GM13977 (cell line): ENCODE measurements around the gene MINDY4.

Experiments used
- DNase-seq: peaks from one replicate; pipeline ENCODE4 v3.0.0; 2012; ENCODE audit warnings: low spot score
- in situ Hi-C: fragments of 300-500 bp; cut with MboI; formaldehyde crosslinking; loops from one replicate; pipeline ENCODE4 v1.12.0; 2022; ENCODE audit warnings: low sequenced_read_pairs, low pct_unique_long_range_greater_than_20kb, mixed read lengths, inconsistent platforms; ENCODE audit not compliant: unreplicated experiment
- TF ChIP-seq, protein P1 (sequence below): IDR thresholded peaks from 2 replicates; pipeline ENCODE4 v1.5.1; 2012; ENCODE audit warnings: mild to moderate bottlenecking, control low read depth; ENCODE audit not compliant: insufficient read depth; ENCODE audit errors: extremely low read depth, missing control alignments

MINDY4 gene

DNA sequence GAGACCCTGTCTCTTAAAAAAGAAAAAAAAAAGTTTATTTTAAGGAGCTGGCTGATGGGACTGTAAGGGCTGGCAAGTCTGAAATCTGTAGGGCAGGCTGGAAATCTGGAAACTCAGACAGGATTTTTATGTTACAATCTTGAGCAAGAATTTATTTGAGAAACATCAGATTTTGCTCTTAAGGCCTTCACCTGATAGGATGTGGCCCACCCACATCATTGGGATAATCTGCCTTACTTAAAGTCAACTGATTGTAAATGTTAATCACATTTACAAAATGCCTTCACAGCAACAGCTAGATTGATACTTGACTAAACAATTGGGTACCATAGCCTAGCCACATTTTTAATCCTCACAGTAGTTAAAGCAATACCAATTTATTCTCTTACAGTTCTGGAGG is 11.5 kb downstream of the MINDY4 start:
- in situ Hi-C loops: no loop called here
- no peak for DNase-seq
- TF ChIP-seq, protein P1, sequence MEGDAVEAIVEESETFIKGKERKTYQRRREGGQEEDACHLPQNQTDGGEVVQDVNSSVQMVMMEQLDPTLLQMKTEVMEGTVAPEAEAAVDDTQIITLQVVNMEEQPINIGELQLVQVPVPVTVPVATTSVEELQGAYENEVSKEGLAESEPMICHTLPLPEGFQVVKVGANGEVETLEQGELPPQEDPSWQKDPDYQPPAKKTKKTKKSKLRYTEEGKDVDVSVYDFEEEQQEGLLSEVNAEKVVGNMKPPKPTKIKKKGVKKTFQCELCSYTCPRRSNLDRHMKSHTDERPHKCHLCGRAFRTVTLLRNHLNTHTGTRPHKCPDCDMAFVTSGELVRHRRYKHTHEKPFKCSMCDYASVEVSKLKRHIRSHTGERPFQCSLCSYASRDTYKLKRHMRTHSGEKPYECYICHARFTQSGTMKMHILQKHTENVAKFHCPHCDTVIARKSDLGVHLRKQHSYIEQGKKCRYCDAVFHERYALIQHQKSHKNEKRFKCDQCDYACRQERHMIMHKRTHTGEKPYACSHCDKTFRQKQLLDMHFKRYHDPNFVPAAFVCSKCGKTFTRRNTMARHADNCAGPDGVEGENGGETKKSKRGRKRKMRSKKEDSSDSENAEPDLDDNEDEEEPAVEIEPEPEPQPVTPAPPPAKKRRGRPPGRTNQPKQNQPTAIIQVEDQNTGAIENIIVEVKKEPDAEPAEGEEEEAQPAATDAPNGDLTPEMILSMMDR: no peak

DNA sequence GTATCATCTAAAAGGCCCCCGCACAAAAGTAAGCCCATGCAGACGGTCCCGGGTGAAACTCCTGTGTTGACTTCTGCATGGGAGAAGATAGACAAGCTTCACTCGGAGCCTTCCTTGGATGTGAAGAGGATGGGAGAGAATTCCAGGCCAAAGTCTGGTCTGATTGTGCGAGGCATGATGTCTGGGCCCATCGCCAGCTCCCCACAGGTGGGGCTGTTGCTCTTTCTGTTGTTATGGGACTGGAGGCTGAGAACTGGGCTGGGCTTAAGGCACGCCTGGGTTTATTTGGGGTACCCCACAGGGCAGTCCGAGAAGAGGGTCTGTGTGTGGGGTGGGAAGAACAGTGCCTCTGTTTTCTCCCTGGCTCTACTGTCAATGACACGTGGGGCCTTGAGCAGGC is 14.6 kb downstream of the MINDY4 start:
- in situ Hi-C loops: no loop called here
- TF ChIP-seq, protein P1: no peak

GRCh38 chr7:30787486-30787885 is 16.3 kb downstream of the MINDY4 start:
- TF ChIP-seq, protein P1: no peak
- no peak for DNase-seq
- in situ Hi-C loops: no loop called here

More for the DNA sequence above, 14.6 kb downstream of the MINDY4 start:
- DNase-seq: no peak

DNA sequence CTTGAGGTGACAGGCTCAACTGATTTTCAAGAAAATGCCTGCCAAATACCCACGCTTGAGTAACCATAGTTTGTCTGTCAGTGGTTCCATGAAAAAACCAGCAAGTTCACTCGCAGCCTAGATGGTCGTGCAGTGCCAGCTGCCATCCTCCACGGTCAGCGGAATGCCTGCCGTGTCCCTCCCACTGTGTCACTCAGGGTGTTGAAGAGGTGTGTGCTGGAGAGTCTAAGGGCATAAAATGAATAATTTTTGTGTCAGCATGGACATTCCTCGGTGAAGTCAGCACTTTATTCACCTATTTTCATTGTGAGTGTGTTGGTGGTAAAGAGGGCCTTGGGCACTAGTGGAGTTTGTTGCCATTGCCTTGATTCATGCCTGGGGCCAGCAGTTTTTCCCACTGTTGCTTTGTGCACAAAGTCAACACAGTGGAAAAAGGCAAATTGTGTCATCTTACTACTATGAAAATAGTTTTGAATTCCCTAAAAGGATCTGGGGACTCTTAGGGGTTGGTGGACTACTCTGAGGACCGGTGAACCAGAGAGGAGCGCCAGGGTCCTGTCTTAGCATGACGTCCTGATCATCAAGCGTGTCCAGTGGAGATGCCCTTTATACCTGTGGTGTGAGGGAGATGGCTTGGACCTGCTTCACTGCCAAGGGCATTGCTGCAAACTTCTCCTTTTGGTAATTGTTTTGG is 17.6 kb downstream of the MINDY4 start:
- DNase-seq: no peak
- TF ChIP-seq, protein P1: no peak
- in situ Hi-C loops: no loop called here

GRCh38 chr7:30789334-30789711 is 18.1 kb downstream of the MINDY4 start:
- no peak for DNase-seq
- TF ChIP-seq, protein P1: no peak
- in situ Hi-C loops: no loop called here

- DNase-seq: no peak
- in situ Hi-C loops: no loop called here
- TF ChIP-seq, protein P1: no peak
These were observed 19.1 kb downstream of the MINDY4 start for GRCh38 chr7:30790356-30790755.
